ENCODE results near the gene EFCAB14.

DNA sequence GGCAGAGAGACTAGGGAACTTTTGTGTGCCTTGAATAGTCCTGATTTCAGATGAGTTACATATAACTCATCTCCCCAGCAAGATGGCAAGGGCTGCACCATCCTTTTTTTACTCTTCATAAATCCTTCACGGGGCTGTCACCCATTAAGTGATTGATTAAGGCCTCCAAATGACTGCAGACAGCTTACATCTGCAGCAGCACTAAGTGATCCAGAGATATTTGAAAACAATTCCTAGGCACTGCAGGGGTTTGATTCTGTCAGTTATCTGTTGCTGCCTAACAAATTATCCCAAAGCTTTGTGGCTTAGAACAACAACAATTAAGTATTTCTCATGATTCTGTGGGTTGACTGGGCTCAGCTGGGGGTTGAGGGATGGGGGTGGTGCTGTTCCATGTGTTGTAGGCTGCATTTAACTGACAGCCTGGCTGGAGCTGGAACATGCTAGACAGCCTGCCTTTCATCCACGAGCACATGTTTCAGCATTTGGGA, 27.9 kb downstream of the EFCAB14 start:
- no peak for TF ChIP-seq POLR2A (IDR thresholded peaks at IDR 0.05)
- no peak for TF ChIP-seq EP300 (IDR thresholded peaks at IDR 0.05)

Data from sigmoid colon (tissue), 4 donors.